Neuronal stem cell (in vitro differentiated cells): ENCODE data around the gene ATP6V0E1.

ENCODE experiments used
- DNase-seq: peaks from one replicate; pipeline ENCODE4 v3.0.0-alpha.2; 2013; ENCODE audit warnings: low spot score
- H2AFZ ChIP-seq: one replicate; pipeline ENCODE4 v1.6.1; 2013; ENCODE audit warnings: mild to moderate bottlenecking, low read length, inconsistent platforms
- H2AK5ac ChIP-seq: 2 replicates; pipeline ENCODE4 v1.6.1; 2013; ENCODE audit warnings: low read depth, mild to moderate bottlenecking, inconsistent platforms, low read length, moderate library complexity, mixed read lengths
- H2BK120ac ChIP-seq: 2 replicates; pipeline ENCODE4 v1.6.1; 2013; ENCODE audit warnings: low read depth, mild to moderate bottlenecking, inconsistent platforms, low read length, moderate library complexity, mixed read lengths
- H2BK12ac ChIP-seq: one replicate; pipeline ENCODE4 v1.6.1; 2013; ENCODE audit warnings: low read length, inconsistent platforms
- H2BK15ac ChIP-seq: 2 replicates; pipeline ENCODE4 v1.6.1; 2013; ENCODE audit warnings: mild to moderate bottlenecking, low read length, inconsistent platforms, mixed read lengths
- H2BK5ac ChIP-seq: one replicate; pipeline ENCODE4 v1.6.1; 2013; ENCODE audit warnings: inconsistent platforms, mild to moderate bottlenecking, low read length, moderate library complexity
- H3K14ac ChIP-seq: one replicate; pipeline ENCODE4 v1.6.1; 2013; ENCODE audit warnings: low read length, inconsistent platforms
- H3K18ac ChIP-seq: 2 replicates; pipeline ENCODE4 v1.6.1; 2013; ENCODE audit warnings: low read length, inconsistent platforms
- H3K23ac ChIP-seq: 2 replicates; pipeline ENCODE4 v1.6.1; 2013; ENCODE audit warnings: low read depth, mild to moderate bottlenecking, mixed read lengths, low read length, inconsistent platforms; ENCODE audit not compliant: poor library complexity
- H3K27ac ChIP-seq: replicated peaks from 3 replicates; pipeline ENCODE4 v1.5.1; 2013; ENCODE audit warnings: low read length, inconsistent platforms
- H3K27me3 ChIP-seq, 3 experiments: 2 replicates each; pipeline ENCODE4 v1.6.1; 2013; ENCODE audit warnings: low read length in 3 of 3, mild to moderate bottlenecking in 2 of 3, inconsistent platforms in 1 of 3, low read depth in 1 of 3, mixed read lengths in 1 of 3, moderate library complexity in 1 of 3; ENCODE audit not compliant: control insufficient read depth in 3 of 3, insufficient read depth in 3 of 3
- H3K36me3 ChIP-seq, 2 donors: replicated peaks in 1 of 2; 2 replicates each; pipeline ENCODE4 v1.6.1; 2013; ENCODE audit warnings: low read length in 2 of 2; ENCODE audit not compliant: control insufficient read depth in 2 of 2, insufficient read depth in 2 of 2
- H3K4ac ChIP-seq: 2 replicates; pipeline ENCODE4 v1.6.1; 2013; ENCODE audit warnings: inconsistent platforms, mild to moderate bottlenecking, low read length, moderate library complexity
- H3K4me1 ChIP-seq, 2 donors: 1 replicate in 1 of 2; 2 replicates in 1 of 2; pipeline ENCODE4 v1.6.1; 2013; ENCODE audit warnings: low read length in 2 of 2, low read depth in 1 of 2; ENCODE audit not compliant: control insufficient read depth in 2 of 2, insufficient read depth in 1 of 2
- H3K4me2 ChIP-seq: one replicate; pipeline ENCODE4 v1.6.1; 2013; ENCODE audit warnings: mild to moderate bottlenecking, low read length, inconsistent platforms; ENCODE audit not compliant: insufficient read depth, poor library complexity, severe bottlenecking
- H3K4me3 ChIP-seq, 2 donors: 2 replicates each; pipeline ENCODE4 v1.5.1; 2013; ENCODE audit warnings: low read length in 2 of 2, mild to moderate bottlenecking in 2 of 2, inconsistent platforms in 1 of 2, moderate library complexity in 1 of 2
- H3K79me1 ChIP-seq: one replicate; pipeline ENCODE4 v1.6.1; 2013; ENCODE audit warnings: low read depth, mild to moderate bottlenecking, inconsistent platforms, low read length, moderate library complexity
- H3K9ac ChIP-seq: one replicate; pipeline ENCODE4 v1.6.1; 2013; ENCODE audit warnings: mild to moderate bottlenecking, low read depth, low read length, inconsistent platforms; ENCODE audit not compliant: poor library complexity
- H3K9me3 ChIP-seq, 2 donors: replicated peaks in 1 of 2; 2 replicates each; pipeline versions ENCODE3 to v1.6.1; 2013; ENCODE audit warnings: low read length in 2 of 2, mild to moderate bottlenecking in 2 of 2, inconsistent platforms in 1 of 2, low read depth in 1 of 2, mixed read lengths in 1 of 2, moderate library complexity in 1 of 2; ENCODE audit not compliant: control insufficient read depth in 2 of 2, insufficient read depth in 1 of 2
- H4K8ac ChIP-seq: one replicate; pipeline ENCODE4 v1.6.1; 2013; ENCODE audit warnings: low read depth, mild to moderate bottlenecking, inconsistent platforms, low read length, moderate library complexity
- H4K91ac ChIP-seq: one replicate; pipeline ENCODE4 v1.6.1; 2013; ENCODE audit warnings: low read length, low read depth, mild to moderate bottlenecking, inconsistent platforms; ENCODE audit not compliant: poor library complexity
- WGBS, 2 donors: extraction: QIAGEN DNeasy Blood & Tissue Kit; methylation state at CpG; one replicate each; pipeline ENCODE4 v1.1.7; 2013; ENCODE audit warnings: missing lambda C conversion rate in 2 of 2, mixed read lengths in 1 of 2; ENCODE audit not compliant: insufficient read length in 2 of 2, insufficient replicate concordance in 1 of 2; ENCODE audit errors: extremely low coverage in 2 of 2; 5-methylcytosine and 5-hydroxymethylcytosine counted together

The ATP6V0E1 gene

GRCh38 chr5:173065155-173065554 lies 81.6 kb downstream of the ATP6V0E1 start:
- H3K27ac ChIP-seq = no peak overlapping the region
- no peak overlapping the region for H3K9ac ChIP-seq
- no peak overlapping the region for H3K18ac ChIP-seq
- H2AK5ac ChIP-seq = no peak overlapping the region
- H3K14ac ChIP-seq = no peak overlapping the region
- H2BK12ac ChIP-seq = no peak overlapping the region
- no peak overlapping the region for H3K4ac ChIP-seq
- peaks cover 0 to 3% of the 10 kb centered on the region in 2 donors for H3K9me3 ChIP-seq
- H3K4me2 ChIP-seq = no peak overlapping the region
- H3K4me1 ChIP-seq = no peaks in the 10 kb centered on the region
- DNase-seq = no peak
- no peak overlapping the region for H3K4me3 ChIP-seq
- H2BK120ac ChIP-seq = no peak overlapping the region
- no peak overlapping the region for H4K91ac ChIP-seq
- no peak overlapping the region for H4K8ac ChIP-seq
- peaks cover 2% of the 10 kb centered on the region for H3K79me1 ChIP-seq
- H3K23ac ChIP-seq = no peak overlapping the region
- H2AFZ ChIP-seq = no peak overlapping the region
- no peak overlapping the region for H2BK5ac ChIP-seq
- no peaks in the 10 kb centered on the region for H3K36me3 ChIP-seq
- H2BK15ac ChIP-seq = no peak overlapping the region
- no peaks in the 10 kb centered on the region for H3K27me3 ChIP-seq

GRCh38 chr5:173069671-173070070 lies 86.1 kb downstream of the ATP6V0E1 start:
- no peak overlapping the region for H3K14ac ChIP-seq
- no peak for DNase-seq
- no CpG with 5 or more reads among the region's 7 CpGs for WGBS, 2 donors

GRCh38 chr5:173075137-173075843 lies 91.7 kb downstream of the ATP6V0E1 start:
- DNase-seq = no peak
- no peak overlapping the region for H2BK15ac ChIP-seq
- WGBS, 2 donors = no CpG with 5 or more reads among the region's 5 CpGs
- no peak overlapping the region for H2BK5ac ChIP-seq
- H2AFZ ChIP-seq = no peak overlapping the region
- no peak overlapping the region for H2BK12ac ChIP-seq
- H3K36me3 ChIP-seq = no peaks in the 10 kb centered on the region
- H3K27ac ChIP-seq = no peak overlapping the region
- H3K4me2 ChIP-seq = no peak overlapping the region
- H4K8ac ChIP-seq = no peak overlapping the region
- no peak overlapping the region for H2BK120ac ChIP-seq
- no peak overlapping the region for H2AK5ac ChIP-seq
- no peak overlapping the region for H3K9ac ChIP-seq
- H3K4ac ChIP-seq = no peak overlapping the region
- H3K9me3 ChIP-seq = no peaks in the 10 kb centered on the region
- no peak overlapping the region for H3K18ac ChIP-seq
- no peaks in the 10 kb centered on the region for H3K79me1 ChIP-seq
- no peak overlapping the region for H3K23ac ChIP-seq
- H3K4me1 ChIP-seq = no peaks in the 10 kb centered on the region
- no peak overlapping the region for H3K4me3 ChIP-seq
- no peak overlapping the region for H3K14ac ChIP-seq
- H4K91ac ChIP-seq = no peak overlapping the region
- H3K27me3 ChIP-seq = no peaks in the 10 kb centered on the region

More at GRCh38 chr5:173069671-173070070, 86.1 kb downstream of the ATP6V0E1 start:
- Histone ChIP-seq H3K23ac (no peak overlapping the region), H3K4me1 (no peaks in the 10 kb centered on the region), H2BK12ac (no peak overlapping the region), H3K36me3 (no peaks in the 10 kb centered on the region), H2BK5ac (no peak overlapping the region), H3K18ac (no peak overlapping the region), H4K8ac (no peak overlapping the region), H3K4me2 (no peak overlapping the region), H3K9me3 (peaks cover 0 to 3% of the 10 kb centered on the region in 2 donors), H3K4me3 (no peak overlapping the region), H3K27ac (no peak overlapping the region), H3K9ac (no peak overlapping the region), H4K91ac (no peak overlapping the region), H3K79me1 (peaks cover 2% of the 10 kb centered on the region), H2BK120ac (no peak overlapping the region), H2BK15ac (no peak overlapping the region), H3K27me3 (no peaks in the 10 kb centered on the region), H3K4ac (no peak overlapping the region), H2AK5ac (no peak overlapping the region), H2AFZ (no peak overlapping the region)

- H3K79me1 ChIP-seq = no peaks in the 10 kb centered on the region
- no peak overlapping the region for H4K91ac ChIP-seq
- H3K36me3 ChIP-seq = no peaks in the 10 kb centered on the region
- no peak overlapping the region for H2AFZ ChIP-seq
- no peak overlapping the region for H3K18ac ChIP-seq
- H3K9ac ChIP-seq = no peak overlapping the region
- no peak overlapping the region for H2BK12ac ChIP-seq
- H2BK15ac ChIP-seq = no peak overlapping the region
- H2BK5ac ChIP-seq = no peak overlapping the region
- H2BK120ac ChIP-seq = no peak overlapping the region
- no peaks in the 10 kb centered on the region for H3K27me3 ChIP-seq
- no peak overlapping the region for H3K4ac ChIP-seq
- H3K4me1 ChIP-seq = no peaks in the 10 kb centered on the region
- H3K4me2 ChIP-seq = no peak overlapping the region
- no peak overlapping the region for H3K23ac ChIP-seq
- DNase-seq = no peak
- no peak overlapping the region for H3K14ac ChIP-seq
- no peak overlapping the region for H3K4me3 ChIP-seq
- no peaks in the 10 kb centered on the region for H3K9me3 ChIP-seq
- H3K27ac ChIP-seq = no peak overlapping the region
- no peak overlapping the region for H2AK5ac ChIP-seq
- WGBS, 2 donors = no CpG with 5 or more reads among the region's 5 CpGs
- H4K8ac ChIP-seq = no peak overlapping the region
Observed at GRCh38 chr5:173075970-173076369, 92.4 kb downstream of the ATP6V0E1 start.
